GM21390 (cell line): ENCODE results near the gene SH3D19.
A peak's percentile ranks its signal among the peaks of the same experiment; 100 is the strongest.
"Not testable (repeated sequence)": the region's sequence is repeated elsewhere in the genome, so short reads cannot be mapped to it uniquely, and the experiment has no call there.

Experiments
- ATAC-seq: cut with Tn5 transposase; IDR thresholded peaks from one replicate; pipeline ENCODE4 v1.9.1; 2021; ENCODE audit not compliant: unreplicated experiment

SH3D19 gene

GRCh38 chr4:151103758-151104157 lies 221.6 kb downstream of the SH3D19 start:
- ATAC-seq: no peak

GRCh38 chr4:151100531-151100930 lies 224.9 kb downstream of the SH3D19 start:
- no peak for ATAC-seq

GRCh38 chr4:151099976-151100417 lies 225.4 kb downstream of the SH3D19 start:
- no peak for ATAC-seq

- peak; percentile 92 for ATAC-seq
These were observed 226.0 kb downstream of the SH3D19 start, which contains the start of gene RPS3A for GRCh38 chr4:151099229-151099975. RPS3A (plus strand) TSS chr4:151099628; CDS start chr4:151099653, 25 bp downstream.

- no peak for ATAC-seq
These were observed 226.5 kb downstream of the SH3D19 start for GRCh38 chr4:151098979-151099228.

- no peak for ATAC-seq
These were observed 227.6 kb downstream of the SH3D19 start for GRCh38 chr4:151097759-151098158.

- ATAC-seq: no peak
These were observed 230.3 kb downstream of the SH3D19 start for GRCh38 chr4:151095142-151095541.

GRCh38 chr4:151094290-151094751 lies 231.1 kb downstream of the SH3D19 start:
- no peak for ATAC-seq

- no peak for ATAC-seq
These were observed 232.2 kb downstream of the SH3D19 start for GRCh38 chr4:151093203-151093602.

GRCh38 chr4:151092488-151092887 lies 232.9 kb downstream of the SH3D19 start:
- ATAC-seq: no peak

GRCh38 chr4:151091047-151091446 lies 234.4 kb downstream of the SH3D19 start:
- ATAC-seq: no peak

GRCh38 chr4:151087467-151087866 lies 237.9 kb downstream of the SH3D19 start:
- ATAC-seq: no peak

GRCh38 chr4:151077978-151078377 lies 247.4 kb downstream of the SH3D19 start:
- not testable (repeated sequence) for ATAC-seq

GRCh38 chr4:151074416-151074916 lies 250.9 kb downstream of the SH3D19 start:
- no peak for ATAC-seq
